GM12878 (cell line): ENCODE results near the gene DLG2. TPM values are rescaled to one million over a fixed set of nuclear protein-coding genes. Genes with fewer than 3 reads are reported as not detected.

ENCODE experiments used
- ATAC-seq: fragments of 200-7000 bp; cut with Tn5 transposase; 3 replicates; pipeline ENCODE4 v1.9.1; 2020; ENCODE audit warnings: mild to moderate bottlenecking, moderate library complexity
- BruUV-seq: library from RNA; stranded (reverse); fragments of 400-500 nt; replicated peaks from 2 replicates; lab custom pipeline; 2021; lab: Mats Ljungman, UMichigan
- CTCF ChIA-PET: fragments of 300-600 bp; sonication (Branson Sonifier 250); formaldehyde crosslinking; extraction: SDS; loops from one replicate; lab custom pipeline; 2021; ENCODE audit warnings: inconsistent platforms; lab: Yijun Ruan, JAX
- POLR2A ChIA-PET: fragments of 350-600 bp; formaldehyde crosslinking; extraction: SDS; loops from one replicate; lab custom pipeline; 2021; ENCODE audit warnings: inconsistent platforms; lab: Charles Lee
- RAD21 ChIA-PET: fragments of 300-600 bp; sonication (Branson Sonifier 250); formaldehyde crosslinking; loops from one replicate; lab custom pipeline; 2023; ENCODE audit warnings: antibody characterized with exemption; ENCODE audit not compliant: unreplicated experiment; lab: Charles Lee
- SMC1A ChIA-PET: fragments of 300-600 bp; sonication (Branson Sonifier 250); formaldehyde crosslinking; loops from one replicate; lab custom pipeline; 2023; ENCODE audit not compliant: unreplicated experiment, uncharacterized antibody; lab: Charles Lee
- DNase-seq: peaks from one replicate; pipeline ENCODE4 v3.0.0-alpha.2; 2011; ENCODE audit warnings: low read depth, low spot score
- FAIRE-seq: peaks from 3 replicates; lab custom pipeline; 2011; peaks lifted over from hg19 to GRCh38; lab: Jason Lieb, UNC
- H2AFZ ChIP-seq: 2 replicates; pipeline ENCODE4 v1.6.0; 2011; ENCODE audit warnings: low read depth, low read length, control low read depth; ENCODE audit not compliant: control insufficient read depth
- H3K27ac ChIP-seq: 2 replicates; pipeline ENCODE4 v1.5.1; 2011; ENCODE audit warnings: control low read depth; ENCODE audit not compliant: control insufficient read depth, insufficient read depth
- H3K27me3 ChIP-seq, 2 experiments: replicated peaks in 1 of 2; 2 replicates each; pipeline versions ENCODE4 v1.6.0 to v1.6.1; 2011; ENCODE audit warnings: low read length in 1 of 2; ENCODE audit not compliant: control insufficient read depth in 2 of 2, insufficient read depth in 2 of 2
- H3K36me3 ChIP-seq, 2 experiments: 2 replicates each; pipeline ENCODE4 v1.5.1; 2011; ENCODE audit warnings: low read length in 1 of 2; ENCODE audit not compliant: control insufficient read depth in 2 of 2, insufficient read depth in 2 of 2
- H3K4me1 ChIP-seq: 2 replicates; pipeline ENCODE4 v1.6.1; 2011; ENCODE audit warnings: mild to moderate bottlenecking, low read length, moderate library complexity, mixed read lengths; ENCODE audit not compliant: control insufficient read depth, insufficient read depth
- H3K4me2 ChIP-seq: 2 replicates; pipeline ENCODE4 v1.6.0; 2011; ENCODE audit warnings: control low read depth; ENCODE audit not compliant: control insufficient read depth, insufficient read depth
- H3K4me3 ChIP-seq: fragments of 200-600 bp; sonication (generic); 2 replicates; pipeline ENCODE4 v1.5.1; 2016
- H3K79me2 ChIP-seq: 2 replicates; pipeline ENCODE4 v1.6.0; 2011; ENCODE audit warnings: low read length; ENCODE audit not compliant: control insufficient read depth, insufficient read depth
- H3K9ac ChIP-seq: 2 replicates; pipeline ENCODE4 v1.8.0; 2011; ENCODE audit warnings: low read length, control low read depth, mixed read lengths; ENCODE audit not compliant: control insufficient read depth, insufficient read depth
- H3K9me3 ChIP-seq: replicated peaks from 3 replicates; pipeline ENCODE4 v1.5.1; 2011; ENCODE audit warnings: mild to moderate bottlenecking, low read length; ENCODE audit not compliant: control insufficient read depth, insufficient read depth
- H4K20me1 ChIP-seq: 2 replicates; pipeline ENCODE4 v1.6.0; 2011; ENCODE audit not compliant: control insufficient read depth, insufficient read depth
- ATF7 ChIP-seq: fragments of 450-650 bp; IDR thresholded peaks from 2 replicates; pipeline ENCODE4 v1.6.1; 2016; ENCODE audit warnings: low read depth, mild to moderate bottlenecking
- DPF2 ChIP-seq: fragments of 450-650 bp; IDR thresholded peaks from 2 replicates; pipeline ENCODE4 v1.6.1; 2017; ENCODE audit warnings: mild to moderate bottlenecking
- EP300 ChIP-seq, 2 experiments: fragments of 150-350 bp in 1 of 2; IDR thresholded peaks; 2 replicates each; pipeline ENCODE4 v1.6.1; 2011 to 2012; ENCODE audit warnings: low read depth in 2 of 2, low read length in 2 of 2, borderline replicate concordance in 1 of 2, improper control_type of control experiment in 1 of 2, inconsistent platforms in 1 of 2; ENCODE audit not compliant: control insufficient read depth in 1 of 2
- HDGF ChIP-seq: fragments of 450-650 bp; IDR thresholded peaks from 2 replicates; pipeline ENCODE4 v1.6.1; 2016; ENCODE audit warnings: antibody characterized with exemption
- IKZF2 ChIP-seq, 2 experiments: fragments of 450-650 bp; IDR thresholded peaks; 2 replicates each; pipeline ENCODE4 v1.6.1; 2017; ENCODE audit warnings: mild to moderate bottlenecking in 2 of 2, moderate library complexity in 2 of 2
- MXI1 ChIP-seq: fragments of 150-350 bp; IDR thresholded peaks from 2 replicates; pipeline ENCODE4 v1.6.1; 2011; ENCODE audit warnings: low read depth, mild to moderate bottlenecking, inconsistent platforms, low read length, improper control_type of control experiment
- POU2F2 ChIP-seq: IDR thresholded peaks from 3 replicates; pipeline ENCODE4 v1.6.1; 2011; ENCODE audit warnings: low read depth, mild to moderate bottlenecking, low read length, borderline replicate concordance
- RELA ChIP-seq: fragments of 450-650 bp; IDR thresholded peaks from 2 replicates; pipeline ENCODE4 v1.8.0; 2014; ENCODE audit warnings: borderline replicate concordance; ENCODE audit not compliant: partially characterized antibody
- SPI1 ChIP-seq: IDR thresholded peaks from 2 replicates; pipeline ENCODE4 v1.6.1; 2011; ENCODE audit warnings: low read depth, mild to moderate bottlenecking, low read length, moderate library complexity, borderline replicate concordance; ENCODE audit not compliant: insufficient read depth
- ZNF217 ChIP-seq: fragments of 450-650 bp; IDR thresholded peaks from 2 replicates; pipeline ENCODE4 v1.6.1; 2017; ENCODE audit warnings: antibody characterized with exemption, mild to moderate bottlenecking
- WGBS: methylation state at CpG from one replicate; pipeline ENCODE4 v1.1.6; 2016; ENCODE audit warnings: low lambda C conversion rate; ENCODE audit not compliant: insufficient replicate concordance, insufficient coverage; ENCODE audit errors: missing lambda C conversion rate; 5-methylcytosine and 5-hydroxymethylcytosine counted together
- in situ Hi-C: fragments of 300-500 bp; cut with MboI; formaldehyde crosslinking; loops from 9 replicates; pipeline ENCODE4 v1.14.3; 2018; ENCODE audit warnings: mixed read lengths
- intact Hi-C: fragments of 100-400 bp; cut with micrococcal nuclease; formaldehyde crosslinking; loops from one replicate; pipeline ENCODE4 v1.14.2; 2022; ENCODE audit not compliant: unreplicated experiment
- polyA plus RNA-seq, 11 experiments: library from polyadenylated mRNA; depleted of rRNA in 4 of 11; unstranded in 6 of 11; stranded (reverse) in 5 of 11; fragments of >200 nt; fragmentation: Nextera tagmentation in 4 of 11; fragmentation: Illumina TruSeq in 1 of 11; extraction: Ambion mirVana in 4 of 11; extraction: Trizol in 1 of 11; gene quantifications; 1 replicate in 1 of 11; 2 replicates in 10 of 11; pipeline versions ENCODE4 v1.2.1 to v1.2.3, GENCODE V29; 2011 to 2016; ENCODE audit warnings: inconsistent platforms in 2 of 11, missing spikeins in 2 of 11, low read depth in 1 of 11
- total RNA-seq, 4 experiments: library from RNA; depleted of rRNA in 3 of 4; stranded (reverse); fragments of >200 nt in 3 of 4; fragmentation: Illumina TruSeq in 1 of 4; extraction: Trizol in 1 of 4; gene quantifications; 2 replicates each; pipeline versions ENCODE4 v1.2.1 to v1.2.3, GENCODE V29; 2013 to 2021
- TF ChIP-seq, protein P1 (sequence below): fragments of 450-650 bp; IDR thresholded peaks from 2 replicates; pipeline ENCODE4 v1.6.1; 2017; ENCODE audit warnings: borderline replicate concordance

The DLG2 gene
- total and polyA plus RNA-seq, 10 of the 15 experiments (the other 5 are each of a cell fraction or from before 2014, with no cell fraction given) = 0.09 to 0.98 (median 0.35) TPM

GRCh38 chr11:84806354-84806753, 820.8 kb downstream of the DLG2 start:
- Histone ChIP-seq H3K4me1 (no peaks in the 10 kb centered on the region), H2AFZ (no peak overlapping the region), H3K79me2 (no peaks in the 10 kb centered on the region), H4K20me1 (no peaks in the 10 kb centered on the region), H3K4me2 (no peak overlapping the region), H3K9me3 (no peaks in the 10 kb centered on the region), H3K9ac (no peak overlapping the region), H3K27me3 (no peaks in the 10 kb centered on the region), H3K36me3 (no peaks in the 10 kb centered on the region), H3K27ac (no peak overlapping the region), H3K4me3 (no peak overlapping the region)
- DNase-seq (no peak), ATAC-seq (no peak), FAIRE-seq (no peak)
- WGBS = 0% methylated on average over 2 of the region's 2 CpGs
- no peak for TF ChIP-seq POU2F2
- no peak for TF ChIP-seq HDGF
- TF ChIP-seq DPF2 = no peak
- TF ChIP-seq ZNF217 = no peak
- TF ChIP-seq IKZF2 (IDR thresholded peaks at IDR 0.05) = no peak
- no peak for TF ChIP-seq ATF7
- no peak for TF ChIP-seq EP300 (IDR thresholded peaks at IDR 0.05; ENCODE audit: borderline replicate concordance in 1 of 2, control insufficient read depth in 1 of 2, low read depth in 2 of 2, low read length in 2 of 2)
- TF ChIP-seq RELA = no peak
- no peak for TF ChIP-seq SPI1
- TF ChIP-seq, protein P1, sequence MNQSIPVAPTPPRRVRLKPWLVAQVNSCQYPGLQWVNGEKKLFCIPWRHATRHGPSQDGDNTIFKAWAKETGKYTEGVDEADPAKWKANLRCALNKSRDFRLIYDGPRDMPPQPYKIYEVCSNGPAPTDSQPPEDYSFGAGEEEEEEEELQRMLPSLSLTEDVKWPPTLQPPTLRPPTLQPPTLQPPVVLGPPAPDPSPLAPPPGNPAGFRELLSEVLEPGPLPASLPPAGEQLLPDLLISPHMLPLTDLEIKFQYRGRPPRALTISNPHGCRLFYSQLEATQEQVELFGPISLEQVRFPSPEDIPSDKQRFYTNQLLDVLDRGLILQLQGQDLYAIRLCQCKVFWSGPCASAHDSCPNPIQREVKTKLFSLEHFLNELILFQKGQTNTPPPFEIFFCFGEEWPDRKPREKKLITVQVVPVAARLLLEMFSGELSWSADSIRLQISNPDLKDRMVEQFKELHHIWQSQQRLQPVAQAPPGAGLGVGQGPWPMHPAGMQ = no peak
- TF ChIP-seq MXI1 = no peak
- in situ Hi-C loops = no loop called here
- intact Hi-C loops = no loop called here
- POLR2A ChIA-PET = no interaction called here
- CTCF ChIA-PET = no interaction called here
- BruUV-seq = no TSS peak
- SMC1A ChIA-PET = no interaction called here
- RAD21 ChIA-PET = no interaction called here
